ENCODE data around the gene CMTM1. TPM values are rescaled to one million over a fixed set of nuclear protein-coding genes. Genes with fewer than 3 reads are reported as not detected.
A peak's percentile ranks its signal among the peaks of the same experiment; 100 is the strongest.
"Not testable (repeated sequence)": the region's sequence is repeated elsewhere in the genome, so short reads cannot be mapped to it uniquely, and the experiment has no call there.

Gene CMTM1
- total RNA-seq, 1 experiment from 2014 or later, result 5.8 TPM

DNA sequence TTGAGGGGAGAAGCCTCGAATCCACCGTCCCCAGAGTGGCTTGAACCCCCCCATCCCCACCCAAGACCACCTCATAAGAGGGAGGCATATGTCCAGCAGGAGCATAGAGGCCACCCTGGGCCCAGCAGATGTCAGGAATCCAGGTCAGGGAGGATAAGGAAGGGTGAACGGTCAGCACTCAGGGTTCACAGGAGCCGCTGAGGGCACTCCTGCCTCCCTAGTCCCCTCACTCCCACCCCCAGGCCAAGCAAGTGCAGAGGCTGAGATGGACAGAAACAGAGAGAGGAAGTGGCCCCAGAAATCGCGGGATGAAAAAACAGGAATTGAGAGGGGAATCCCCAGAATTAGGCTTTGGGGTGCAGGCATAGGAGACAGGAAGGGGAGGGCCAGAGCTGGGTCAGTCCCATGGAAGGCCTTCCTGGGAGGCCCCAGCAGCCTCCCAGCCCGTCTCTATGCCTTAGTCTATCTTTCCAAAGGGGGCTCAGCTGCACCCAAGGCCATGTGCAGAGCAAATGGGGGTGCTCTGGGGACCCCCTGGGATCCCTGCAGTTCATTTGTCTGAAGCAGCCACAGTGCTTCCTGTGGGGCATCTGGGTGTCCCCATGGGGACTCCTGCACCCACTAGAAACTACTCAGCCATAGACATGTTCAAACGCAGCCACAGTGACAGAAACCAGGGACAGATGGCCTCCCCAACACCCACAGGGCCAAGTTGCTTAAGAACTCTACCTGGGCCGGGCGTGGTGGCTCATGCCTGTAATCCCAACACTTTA, 39.9 kb downstream of the CMTM1 start:
- H2AFZ ChIP-seq (ENCODE audit: low read length), result no peak overlapping the region
- H3K79me2 ChIP-seq (ENCODE audit: low read length), result no peaks in the 10 kb centered on the region
- peak overlapping the region; percentile 56 for H3K27ac ChIP-seq (ENCODE audit: low read length)
- no peaks in the 10 kb centered on the region for H3K9me2 ChIP-seq (replicated peaks; ENCODE audit: insufficient read depth, low read length)
- peak overlapping the region; percentile 65 for H3K4me3 ChIP-seq (ENCODE audit: low read length)
- peaks cover 66% of the 10 kb centered on the region for H3K4me1 ChIP-seq (ENCODE audit: low read length)
- H3K36me3 ChIP-seq (ENCODE audit: insufficient read depth, low read length), result no peaks in the 10 kb centered on the region
- H3K4me2 ChIP-seq (ENCODE audit: low read depth, low read length, poor library complexity, severe bottlenecking), result peak overlapping the region; percentile 86
- DNase-seq, result peak; percentile 87
- H3K27me3 ChIP-seq (ENCODE audit: low read length), result no peaks in the 10 kb centered on the region; the same call in 1 of the 2 replicates
- H4K20me1 ChIP-seq (ENCODE audit: insufficient read depth, low read depth, low read length), result peaks cover 32% of the 10 kb centered on the region; the same call in 1 of the 2 replicates
- peaks cover 3% of the 10 kb centered on the region; the same call in 1 of the 2 replicates for H3K9me3 ChIP-seq (ENCODE audit: low read length)
- H3K9ac ChIP-seq (ENCODE audit: low read length), result peak overlapping the region; percentile 72

GRCh38 chr16:66608241-66609138, 42.3 kb downstream of the CMTM1 start:
- Histone ChIP-seq H3K36me3 (ENCODE audit: insufficient read depth, low read length) (no peaks in the 10 kb centered on the region), H4K20me1 (ENCODE audit: insufficient read depth, low read depth, low read length) (peaks cover 26% of the 10 kb centered on the region; the same call in 1 of the 2 replicates), H3K4me3 (ENCODE audit: low read length) (0 out of 2 replicates have a peak overlapping the region, but pooled peaks have one; percentile 6), H3K27ac (ENCODE audit: low read length) (peak overlapping the region; percentile 48), H3K79me2 (ENCODE audit: low read length) (no peaks in the 10 kb centered on the region), H2AFZ (ENCODE audit: low read length) (no peak overlapping the region), H3K4me2 (ENCODE audit: low read depth, low read length, poor library complexity, severe bottlenecking) (peak overlapping the region; percentile 86), H3K4me1 (ENCODE audit: low read length) (peaks cover 50% of the 10 kb centered on the region), H3K9me2 (replicated peaks; ENCODE audit: insufficient read depth, low read length) (no peaks in the 10 kb centered on the region), H3K9ac (ENCODE audit: low read length) (peak overlapping the region; percentile 51), H3K9me3 (ENCODE audit: low read length) (no peaks in the 10 kb centered on the region), H3K27me3 (ENCODE audit: low read length) (no peaks in the 10 kb centered on the region)
- DNase-seq, result peak; percentile 93

- Histone ChIP-seq H4K20me1 (ENCODE audit: insufficient read depth, low read depth, low read length) (peaks cover 26% of the 10 kb centered on the region; the same call in 1 of the 2 replicates), H3K4me3 (ENCODE audit: low read length) (no peak overlapping the region), H3K27ac (ENCODE audit: low read length) (no peak overlapping the region), H3K79me2 (ENCODE audit: low read length) (no peaks in the 10 kb centered on the region), H3K9me2 (replicated peaks; ENCODE audit: insufficient read depth, low read length) (no peaks in the 10 kb centered on the region), H3K36me3 (ENCODE audit: insufficient read depth, low read length) (no peaks in the 10 kb centered on the region), H3K9ac (ENCODE audit: low read length) (no peak overlapping the region), H3K4me2 (ENCODE audit: low read depth, low read length, poor library complexity, severe bottlenecking) (no peak overlapping the region), H3K4me1 (ENCODE audit: low read length) (peaks cover 44% of the 10 kb centered on the region), H3K27me3 (ENCODE audit: low read length) (no peaks in the 10 kb centered on the region), H2AFZ (ENCODE audit: low read length) (no peak overlapping the region), H3K9me3 (ENCODE audit: low read length) (no peaks in the 10 kb centered on the region)
- no peak for DNase-seq
Measured at GRCh38 chr16:66609139-66609510, 42.9 kb downstream of the CMTM1 start.

- Histone ChIP-seq H3K4me2 (ENCODE audit: low read depth, low read length, poor library complexity, severe bottlenecking) (no peak overlapping the region), H3K27me3 (ENCODE audit: low read length) (no peaks in the 10 kb centered on the region), H3K9me2 (replicated peaks; ENCODE audit: insufficient read depth, low read length) (no peaks in the 10 kb centered on the region), H3K4me3 (ENCODE audit: low read length) (no peak overlapping the region), H3K79me2 (ENCODE audit: low read length) (no peaks in the 10 kb centered on the region), H4K20me1 (ENCODE audit: insufficient read depth, low read depth, low read length) (peaks cover 26% of the 10 kb centered on the region; the same call in 1 of the 2 replicates), H3K27ac (ENCODE audit: low read length) (no peak overlapping the region), H3K36me3 (ENCODE audit: insufficient read depth, low read length) (no peaks in the 10 kb centered on the region), H3K9ac (ENCODE audit: low read length) (no peak overlapping the region), H3K9me3 (ENCODE audit: low read length) (no peaks in the 10 kb centered on the region), H3K4me1 (ENCODE audit: low read length) (peaks cover 37% of the 10 kb centered on the region), H2AFZ (ENCODE audit: low read length) (no peak overlapping the region)
- no peak for DNase-seq
Measured at GRCh38 chr16:66610111-66610820, 44.0 kb downstream of the CMTM1 start.

DNA sequence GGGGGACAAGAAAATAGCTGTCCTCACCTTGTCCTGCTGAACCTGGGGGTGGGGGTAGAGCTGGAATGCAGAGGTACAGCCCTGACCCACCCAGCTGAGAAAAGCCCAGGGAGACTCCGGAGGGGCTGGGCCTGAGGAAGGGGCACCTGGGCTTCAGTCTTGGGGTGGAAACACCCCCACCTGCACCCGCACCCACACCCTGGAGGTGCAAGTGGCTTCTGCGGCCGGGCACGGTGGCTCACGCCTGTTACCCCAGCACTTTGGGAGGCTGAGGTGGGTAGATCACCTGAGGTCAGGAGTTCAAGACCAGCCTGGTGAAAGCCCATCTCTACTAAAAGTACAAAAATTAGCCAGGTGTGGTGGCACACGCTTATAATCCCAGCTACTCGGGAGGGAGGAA, 45.7 kb downstream of the CMTM1 start:
- H3K4me2 ChIP-seq (ENCODE audit: low read depth, low read length, poor library complexity, severe bottlenecking); H3K9me3 ChIP-seq (ENCODE audit: low read length); DNase-seq; H3K9ac ChIP-seq (ENCODE audit: low read length); H3K36me3 ChIP-seq (ENCODE audit: insufficient read depth, low read length); H3K79me2 ChIP-seq (ENCODE audit: low read length); H2AFZ ChIP-seq (ENCODE audit: low read length); H3K9me2 ChIP-seq (replicated peaks; ENCODE audit: insufficient read depth, low read length); H3K4me3 ChIP-seq (ENCODE audit: low read length); H3K27me3 ChIP-seq (ENCODE audit: low read length); H3K27ac ChIP-seq (ENCODE audit: low read length): not testable (repeated sequence)
- Histone ChIP-seq H4K20me1 (ENCODE audit: insufficient read depth, low read depth, low read length) (peaks cover 25% of the 10 kb centered on the region; the same call in 1 of the 2 replicates), H3K4me1 (ENCODE audit: low read length) (peaks cover 20% of the 10 kb centered on the region)

- no peaks in the 10 kb centered on the region for H3K27me3 ChIP-seq (ENCODE audit: low read length)
Measured at GRCh38 chr16:66612422-66612821, 46.2 kb downstream of the CMTM1 start.

GRCh38 chr16:66614161-66614802, 48.0 kb downstream of the CMTM1 start:
- peaks cover 12% of the 10 kb centered on the region; the same call in 1 of the 2 replicates for H4K20me1 ChIP-seq (ENCODE audit: insufficient read depth, low read depth, low read length)
- H3K36me3 ChIP-seq (ENCODE audit: insufficient read depth, low read length), result no peaks in the 10 kb centered on the region
- H3K9me2 ChIP-seq (replicated peaks; ENCODE audit: insufficient read depth, low read length), result no peaks in the 10 kb centered on the region
- peaks cover 10% of the 10 kb centered on the region for H3K4me1 ChIP-seq (ENCODE audit: low read length)
- H3K4me2 ChIP-seq (ENCODE audit: low read depth, low read length, poor library complexity, severe bottlenecking), result no peak overlapping the region
- no peak overlapping the region for H2AFZ ChIP-seq (ENCODE audit: low read length)
- no peaks in the 10 kb centered on the region for H3K9me3 ChIP-seq (ENCODE audit: low read length)
- H3K4me3 ChIP-seq (ENCODE audit: low read length), result no peak overlapping the region
- DNase-seq, result no peak
- no peaks in the 10 kb centered on the region for H3K79me2 ChIP-seq (ENCODE audit: low read length)
- H3K27ac ChIP-seq (ENCODE audit: low read length), result no peak overlapping the region
- no peaks in the 10 kb centered on the region for H3K27me3 ChIP-seq (ENCODE audit: low read length)
- H3K9ac ChIP-seq (ENCODE audit: low read length), result no peak overlapping the region

More at GRCh38 chr16:66612422-66612821, 46.2 kb downstream of the CMTM1 start:
- H2AFZ ChIP-seq (ENCODE audit: low read length), result no peak overlapping the region
- peaks cover 15% of the 10 kb centered on the region for H3K4me1 ChIP-seq (ENCODE audit: low read length)
- no peaks in the 10 kb centered on the region for H3K9me2 ChIP-seq (replicated peaks; ENCODE audit: insufficient read depth, low read length)
- H4K20me1 ChIP-seq (ENCODE audit: insufficient read depth, low read depth, low read length), result peaks cover 20% of the 10 kb centered on the region; the same call in 1 of the 2 replicates
- H3K9ac ChIP-seq (ENCODE audit: low read length), result no peak overlapping the region
- no peaks in the 10 kb centered on the region for H3K36me3 ChIP-seq (ENCODE audit: insufficient read depth, low read length)
- no peak overlapping the region for H3K4me2 ChIP-seq (ENCODE audit: low read depth, low read length, poor library complexity, severe bottlenecking)
- H3K9me3 ChIP-seq (ENCODE audit: low read length), result no peaks in the 10 kb centered on the region
- H3K27ac ChIP-seq (ENCODE audit: low read length), result no peak overlapping the region
- no peak for DNase-seq
- no peak overlapping the region for H3K4me3 ChIP-seq (ENCODE audit: low read length)
- H3K79me2 ChIP-seq (ENCODE audit: low read length), result no peaks in the 10 kb centered on the region
